ENCODE measurements around the gene TMEM239.
A peak's percentile ranks its signal among the peaks of the same experiment; 100 is the strongest.
"Not testable (repeated sequence)": the region's sequence is repeated elsewhere in the genome, so short reads cannot be mapped to it uniquely, and the experiment has no call there.

Gene TMEM239

GRCh38 chr20:2820896-2821869 is 5.0 kb downstream of the TMEM239 start:
- Mint-ChIP-seq H3K4me3 (peak overlapping the region in 1 of 2 donors; percentile 12), H3K4me1 (peaks cover 4 to 14% of the 10 kb centered on the region in 2 donors), H3K27ac (no peak overlapping the region)

GRCh38 chr20:2822073-2822472 is 5.9 kb downstream of the TMEM239 start:
- Mint-ChIP-seq H3K4me1 (peaks cover 4 to 14% of the 10 kb centered on the region in 2 donors), H3K9me3 (no peaks in the 10 kb centered on the region), H3K27ac (no peak overlapping the region), H3K27me3 (peaks cover 44 to 59% of the 10 kb centered on the region in 2 donors), H3K4me3 (no peak overlapping the region), H3K36me3 (no peaks in the 10 kb centered on the region)
- ATAC-seq (replicated peaks) (peak in 1 of 2 donors; percentile 67), DNase-seq (no peak)

More at GRCh38 chr20:2820896-2821869, 5.0 kb downstream of the TMEM239 start:
- Mint-ChIP-seq H3K27me3 (peaks cover 40 to 56% of the 10 kb centered on the region in 2 donors), H3K9me3 (no peaks in the 10 kb centered on the region), H3K36me3 (no peaks in the 10 kb centered on the region)
- DNase-seq (no peak), ATAC-seq (replicated peaks) (peak in 1 of 2 donors; percentile 18)

GRCh38 chr20:2825761-2826160 is 9.6 kb downstream of the TMEM239 start:
- H3K4me3 Mint-ChIP-seq, result no peak overlapping the region
- ATAC-seq (replicated peaks), result no peak
- peaks cover 4 to 8% of the 10 kb centered on the region in 2 donors for H3K4me1 Mint-ChIP-seq
- H3K9me3 Mint-ChIP-seq, result no peaks in the 10 kb centered on the region
- no peak for DNase-seq
- no peak overlapping the region for H3K27ac Mint-ChIP-seq
- H3K36me3 Mint-ChIP-seq, result no peaks in the 10 kb centered on the region
- peaks cover 29 to 31% of the 10 kb centered on the region in 2 donors for H3K27me3 Mint-ChIP-seq

GRCh38 chr20:2826655-2827054 is 10.5 kb downstream of the TMEM239 start:
- H3K4me3 Mint-ChIP-seq, result no peak overlapping the region
- peaks cover 2 to 4% of the 10 kb centered on the region in 2 donors for H3K4me1 Mint-ChIP-seq
- ATAC-seq (replicated peaks), result no peak
- no peaks in the 10 kb centered on the region for H3K9me3 Mint-ChIP-seq
- H3K27me3 Mint-ChIP-seq, result peaks cover 24 to 25% of the 10 kb centered on the region in 2 donors
- no peak for DNase-seq
- no peaks in the 10 kb centered on the region for H3K36me3 Mint-ChIP-seq
- H3K27ac Mint-ChIP-seq, result no peak overlapping the region

- no peak for DNase-seq
- peaks cover 0 to 3% of the 10 kb centered on the region in 2 donors for H3K36me3 Mint-ChIP-seq
- ATAC-seq (replicated peaks), result no peak
- H3K27ac Mint-ChIP-seq, result peak overlapping the region; percentile 4
- peaks cover 0 to 8% of the 10 kb centered on the region in 2 donors for H3K4me1 Mint-ChIP-seq
- H3K27me3 Mint-ChIP-seq, result peaks cover 19 to 21% of the 10 kb centered on the region in 2 donors
- H3K4me3 Mint-ChIP-seq, result no peak overlapping the region
- no peaks in the 10 kb centered on the region for H3K9me3 Mint-ChIP-seq
These were observed 13.2 kb downstream of the TMEM239 start for GRCh38 chr20:2829376-2829775.

GRCh38 chr20:2831206-2831605 is 15.0 kb downstream of the TMEM239 start:
- not testable (repeated sequence) for H3K4me1 Mint-ChIP-seq; H3K4me3 Mint-ChIP-seq; DNase-seq; ATAC-seq (replicated peaks); H3K27ac Mint-ChIP-seq; H3K9me3 Mint-ChIP-seq
- Mint-ChIP-seq H3K27me3 (peaks cover 12 to 16% of the 10 kb centered on the region in 2 donors), H3K36me3 (peaks cover 0 to 15% of the 10 kb centered on the region in 2 donors)

GRCh38 chr20:2833761-2834160 is 17.6 kb downstream of the TMEM239 start:
- no peak for ATAC-seq (replicated peaks)
- Mint-ChIP-seq H3K9me3 (no peaks in the 10 kb centered on the region), H3K4me3 (no peak overlapping the region), H3K27ac (no peak overlapping the region), H3K36me3 (peaks cover 13 to 38% of the 10 kb centered on the region in 2 donors), H3K27me3 (peaks cover 0 to 6% of the 10 kb centered on the region in 2 donors), H3K4me1 (peaks cover 6 to 14% of the 10 kb centered on the region in 2 donors)
- no peak for DNase-seq

- H3K9me3 Mint-ChIP-seq, result peaks cover 0 to 2% of the 10 kb centered on the region in 2 donors
- peaks cover 12 to 21% of the 10 kb centered on the region in 2 donors for H3K4me1 Mint-ChIP-seq
- no peak overlapping the region for H3K4me3 Mint-ChIP-seq
- peaks cover 13 to 43% of the 10 kb centered on the region in 2 donors for H3K36me3 Mint-ChIP-seq
- H3K27ac Mint-ChIP-seq, result no peak overlapping the region
- no peak for ATAC-seq (replicated peaks)
- DNase-seq, result no peak
- peaks cover 0 to under 1% of the 10 kb centered on the region in 2 donors for H3K27me3 Mint-ChIP-seq
These were observed 18.4 kb downstream of the TMEM239 start for GRCh38 chr20:2834401-2835110.

- H3K27me3 Mint-ChIP-seq, result no peaks in the 10 kb centered on the region
- no peak for ATAC-seq (replicated peaks)
- H3K4me1 Mint-ChIP-seq, result peaks cover 14 to 24% of the 10 kb centered on the region in 2 donors
- H3K36me3 Mint-ChIP-seq, result peaks cover 13 to 43% of the 10 kb centered on the region in 2 donors
- H3K4me3 Mint-ChIP-seq, result no peak overlapping the region
- no peak overlapping the region for H3K27ac Mint-ChIP-seq
- DNase-seq, result no peak
- H3K9me3 Mint-ChIP-seq, result peaks cover 0 to 2% of the 10 kb centered on the region in 2 donors
These were observed 19.2 kb downstream of the TMEM239 start for GRCh38 chr20:2835331-2835796.

GRCh38 chr20:2836035-2836434 is 19.9 kb downstream of the TMEM239 start:
- H3K27ac Mint-ChIP-seq, result no peak overlapping the region
- H3K27me3 Mint-ChIP-seq, result no peaks in the 10 kb centered on the region
- no peak overlapping the region for H3K4me3 Mint-ChIP-seq
- H3K9me3 Mint-ChIP-seq, result peaks cover 0 to 2% of the 10 kb centered on the region in 2 donors
- ATAC-seq (replicated peaks) (no peak), DNase-seq (no peak)
- H3K36me3 Mint-ChIP-seq, result peaks cover 15 to 43% of the 10 kb centered on the region in 2 donors
- H3K4me1 Mint-ChIP-seq, result peaks cover 14 to 24% of the 10 kb centered on the region in 2 donors

- Mint-ChIP-seq H3K4me3 (no peak overlapping the region), H3K27ac (peak overlapping the region; percentile 67), H3K27me3 (no peaks in the 10 kb centered on the region), H3K9me3 (peaks cover 0 to 2% of the 10 kb centered on the region in 2 donors), H3K36me3 (peaks cover 15 to 43% of the 10 kb centered on the region in 2 donors), H3K4me1 (peaks cover 18 to 21% of the 10 kb centered on the region in 2 donors)
- no peak for ATAC-seq (replicated peaks)
- DNase-seq, result no peak
These were observed 21.2 kb downstream of the TMEM239 start for GRCh38 chr20:2837221-2837960.

GRCh38 chr20:2838170-2838797 is 22.1 kb downstream of the TMEM239 start:
- Mint-ChIP-seq H3K4me3 (peak overlapping the region; percentile 29 to 56), H3K9me3 (peaks cover 0 to 2% of the 10 kb centered on the region in 2 donors), H3K4me1 (peaks cover 18 to 21% of the 10 kb centered on the region in 2 donors), H3K27me3 (no peaks in the 10 kb centered on the region), H3K27ac (peak overlapping the region; percentile 67), H3K36me3 (peaks cover 15 to 43% of the 10 kb centered on the region in 2 donors)
- DNase-seq, result no peak
- ATAC-seq (replicated peaks), result no peak
